GM13977 (cell line): ENCODE data around the gene SEC14L1.

Experiments used
- DNase-seq: peaks from one replicate; pipeline ENCODE4 v3.0.0; 2012; ENCODE audit warnings: low spot score
- CTCF ChIP-seq: IDR thresholded peaks from 2 replicates; pipeline ENCODE4 v1.5.1; 2012; ENCODE audit warnings: mild to moderate bottlenecking, control low read depth; ENCODE audit not compliant: insufficient read depth; ENCODE audit errors: extremely low read depth, missing control alignments
- in situ Hi-C: fragments of 300-500 bp; cut with MboI; formaldehyde crosslinking; loops from one replicate; pipeline ENCODE4 v1.12.0; 2022; ENCODE audit warnings: low sequenced_read_pairs, low pct_unique_long_range_greater_than_20kb, mixed read lengths, inconsistent platforms; ENCODE audit not compliant: unreplicated experiment

The SEC14L1 gene

GRCh38 chr17:77227461-77228240 lies 86.9 kb downstream of the SEC14L1 start:
- DNase-seq: no peak
- TF ChIP-seq CTCF: no peak
- in situ Hi-C loops: no loop called here

- in situ Hi-C loops: no loop called here
- no peak for DNase-seq
- TF ChIP-seq CTCF: no peak
Observed at GRCh38 chr17:77228241-77228752, 87.5 kb downstream of the SEC14L1 start.

GRCh38 chr17:77228816-77229215 lies 88.0 kb downstream of the SEC14L1 start:
- no peak for DNase-seq
- TF ChIP-seq CTCF: no peak
- in situ Hi-C loops: no loop called here

- TF ChIP-seq CTCF: no peak
- DNase-seq: no peak
- in situ Hi-C loops: no loop called here
Observed at GRCh38 chr17:77229786-77230435, 89.1 kb downstream of the SEC14L1 start.

GRCh38 chr17:77230436-77230830 lies 89.7 kb downstream of the SEC14L1 start:
- in situ Hi-C loops: no loop called here

More at GRCh38 chr17:77230436-77230830, 89.7 kb downstream of the SEC14L1 start:
- no peak for DNase-seq
- TF ChIP-seq CTCF: no peak
